Measurements from ENCODE around the gene CCRL2.

DNA sequence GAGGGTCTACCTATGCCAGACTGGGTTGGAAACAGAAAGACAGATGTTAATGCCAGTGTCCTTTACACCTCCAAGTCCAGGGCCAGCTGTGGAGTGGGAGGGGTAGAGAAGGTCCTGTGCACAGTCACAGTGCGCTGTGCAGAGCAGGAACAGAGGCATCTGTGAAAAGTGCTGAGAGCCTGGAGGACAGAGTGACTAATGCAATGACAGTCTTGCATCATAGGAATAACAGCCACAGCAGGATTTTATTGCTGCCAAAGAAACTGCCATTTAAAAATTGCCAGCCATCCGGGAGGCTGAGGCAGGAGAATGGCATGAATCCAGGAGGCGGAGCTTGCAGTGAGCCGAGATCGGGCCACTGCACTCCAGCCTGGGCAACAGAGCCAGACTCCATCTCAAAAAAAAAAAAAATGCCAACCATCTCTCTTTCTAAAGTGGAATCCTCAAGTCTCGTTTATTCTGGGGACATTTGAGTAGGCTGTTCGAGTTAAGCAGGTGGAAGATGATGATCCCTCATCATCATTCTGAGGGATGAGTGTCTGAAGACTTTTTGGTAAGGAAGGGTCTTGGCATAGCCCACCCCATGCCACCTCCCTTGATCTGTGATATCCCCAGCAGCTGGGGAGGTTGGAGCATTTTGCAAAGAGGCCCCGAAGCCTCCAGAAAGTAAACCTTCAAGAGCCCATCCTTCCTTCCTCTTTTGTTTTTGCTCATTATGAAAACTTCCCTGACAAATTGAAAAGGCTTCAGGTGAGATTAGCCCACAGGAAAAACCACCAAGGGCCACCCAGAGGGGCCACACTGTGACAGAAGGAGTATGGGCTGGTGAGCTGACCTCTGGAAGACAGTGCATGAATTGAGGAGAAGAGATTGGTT lies 45.4 kb upstream of the CCRL2 start:
- TF ChIP-seq, protein P1, sequence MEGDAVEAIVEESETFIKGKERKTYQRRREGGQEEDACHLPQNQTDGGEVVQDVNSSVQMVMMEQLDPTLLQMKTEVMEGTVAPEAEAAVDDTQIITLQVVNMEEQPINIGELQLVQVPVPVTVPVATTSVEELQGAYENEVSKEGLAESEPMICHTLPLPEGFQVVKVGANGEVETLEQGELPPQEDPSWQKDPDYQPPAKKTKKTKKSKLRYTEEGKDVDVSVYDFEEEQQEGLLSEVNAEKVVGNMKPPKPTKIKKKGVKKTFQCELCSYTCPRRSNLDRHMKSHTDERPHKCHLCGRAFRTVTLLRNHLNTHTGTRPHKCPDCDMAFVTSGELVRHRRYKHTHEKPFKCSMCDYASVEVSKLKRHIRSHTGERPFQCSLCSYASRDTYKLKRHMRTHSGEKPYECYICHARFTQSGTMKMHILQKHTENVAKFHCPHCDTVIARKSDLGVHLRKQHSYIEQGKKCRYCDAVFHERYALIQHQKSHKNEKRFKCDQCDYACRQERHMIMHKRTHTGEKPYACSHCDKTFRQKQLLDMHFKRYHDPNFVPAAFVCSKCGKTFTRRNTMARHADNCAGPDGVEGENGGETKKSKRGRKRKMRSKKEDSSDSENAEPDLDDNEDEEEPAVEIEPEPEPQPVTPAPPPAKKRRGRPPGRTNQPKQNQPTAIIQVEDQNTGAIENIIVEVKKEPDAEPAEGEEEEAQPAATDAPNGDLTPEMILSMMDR (IDR thresholded peaks at IDR 0.05), result no peak
- no peak for TF ChIP-seq EP300 (IDR thresholded peaks at IDR 0.05)
- no peak for TF ChIP-seq POLR2A (IDR thresholded peaks at IDR 0.05)
